Nephron progenitor cell (in vitro differentiated cells): ENCODE measurements around the gene CEP97.

ENCODE experiments used
- DNase-seq: peaks from one replicate; pipeline ENCODE4 v3.0.0; 2021
- H3K27ac Mint-ChIP-seq: 2 replicates; pipeline ENCODE4 v1.8.0; 2021; ENCODE audit warnings: mild to moderate bottlenecking, moderate library complexity, mixed read lengths
- H3K27me3 Mint-ChIP-seq: 2 replicates; pipeline ENCODE4 v1.8.0; 2021; ENCODE audit warnings: mild to moderate bottlenecking, low read depth, mixed read lengths; ENCODE audit not compliant: poor library complexity
- H3K36me3 Mint-ChIP-seq: 2 replicates; pipeline ENCODE4 v1.8.0; 2021; ENCODE audit warnings: low read depth, mixed read lengths
- H3K4me1 Mint-ChIP-seq: 2 replicates; pipeline ENCODE4 v1.8.0; 2021; ENCODE audit warnings: mixed read lengths
- H3K4me3 Mint-ChIP-seq: 2 replicates; pipeline ENCODE4 v1.8.0; 2021; ENCODE audit warnings: mild to moderate bottlenecking, moderate library complexity, mixed read lengths
- H3K9me3 Mint-ChIP-seq: 2 replicates; pipeline ENCODE4 v1.8.0; 2021; ENCODE audit warnings: mild to moderate bottlenecking, moderate library complexity, mixed read lengths
- CTCF ChIP-seq: fragments of 200-600 bp; sonication (generic); IDR thresholded peaks from 2 replicates; pipeline ENCODE4 v1.5.0; 2021; ENCODE audit warnings: antibody characterized with exemption

Gene CEP97

DNA sequence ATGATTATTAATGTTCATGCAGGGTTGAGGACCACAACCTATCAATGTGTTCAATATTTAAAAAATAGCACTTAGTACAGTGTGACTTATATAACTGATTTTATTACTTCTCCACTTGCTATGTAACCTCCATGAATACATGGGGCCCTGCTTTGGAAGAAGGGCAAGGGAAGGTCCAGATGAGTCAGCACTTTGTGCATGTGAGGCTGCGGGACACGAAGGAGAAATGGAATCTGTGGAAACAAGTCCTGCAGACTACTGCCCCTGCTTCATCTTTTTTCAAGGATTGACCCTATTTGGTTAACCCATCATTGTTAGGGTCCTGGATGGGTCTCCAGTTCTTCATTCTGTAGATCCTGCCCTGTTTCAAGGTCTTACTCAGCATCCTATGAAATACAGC is 56.2 kb downstream of the CEP97 start:
- H3K27me3 Mint-ChIP-seq, result no peaks in the 10 kb centered on the region
- H3K27ac Mint-ChIP-seq, result no peak overlapping the region
- H3K36me3 Mint-ChIP-seq, result peaks cover 19% of the 10 kb centered on the region
- no peak for TF ChIP-seq CTCF
- peak overlapping the region; percentile 38 for H3K4me3 Mint-ChIP-seq
- H3K4me1 Mint-ChIP-seq, result peaks cover 24% of the 10 kb centered on the region
- no peaks in the 10 kb centered on the region for H3K9me3 Mint-ChIP-seq
- no peak for DNase-seq

DNA sequence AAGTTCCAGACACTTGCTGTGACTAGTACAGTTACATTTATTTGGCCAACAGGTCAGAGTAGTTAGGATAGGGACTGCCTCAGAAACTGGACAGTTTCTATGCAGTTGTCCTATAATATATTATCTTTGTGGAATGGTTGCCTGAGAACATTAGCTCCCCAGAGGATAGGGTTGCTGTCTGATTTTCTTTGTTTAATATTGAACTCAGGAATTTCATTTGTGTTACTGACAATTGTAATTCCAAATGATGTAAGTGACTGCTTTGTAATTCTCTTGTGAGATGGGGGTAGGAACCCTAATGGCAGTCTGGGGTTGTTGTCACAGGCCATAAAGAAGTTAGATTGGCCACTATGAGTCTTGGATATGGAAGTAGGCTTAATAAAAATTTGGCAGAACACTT is 56.8 kb downstream of the CEP97 start:
- TF ChIP-seq CTCF, result no peak
- Mint-ChIP-seq H3K4me3 (no peak overlapping the region), H3K4me1 (peaks cover 24% of the 10 kb centered on the region), H3K9me3 (no peaks in the 10 kb centered on the region), H3K27me3 (no peaks in the 10 kb centered on the region), H3K36me3 (peaks cover 24% of the 10 kb centered on the region), H3K27ac (no peak overlapping the region)
- DNase-seq, result no peak

GRCh38 chr3:101784855-101785613 is 60.6 kb downstream of the CEP97 start:
- Mint-ChIP-seq H3K4me3 (no peak overlapping the region), H3K27ac (no peak overlapping the region), H3K27me3 (no peaks in the 10 kb centered on the region), H3K9me3 (peaks cover 2% of the 10 kb centered on the region), H3K4me1 (peaks cover 11% of the 10 kb centered on the region), H3K36me3 (peaks cover 61% of the 10 kb centered on the region)
- no peak for TF ChIP-seq CTCF
- DNase-seq, result no peak

DNA sequence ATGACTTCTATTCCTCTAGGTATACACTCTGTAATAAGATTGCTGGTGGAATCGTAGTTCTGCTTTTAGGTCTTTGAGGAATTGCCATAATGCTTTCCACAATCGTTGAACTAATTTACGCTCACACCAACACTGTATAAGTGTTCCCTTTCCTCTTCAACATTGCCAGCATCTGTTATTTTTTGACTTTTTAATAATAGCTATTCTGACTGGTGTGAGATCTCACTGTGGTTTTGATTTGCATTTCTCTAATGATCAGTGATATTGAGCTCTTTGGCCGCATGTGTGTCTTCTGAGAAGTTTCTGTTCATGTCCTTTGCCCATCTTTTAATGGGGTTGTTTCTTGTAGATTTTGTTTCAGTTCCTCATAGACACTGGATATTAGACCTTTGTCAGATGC is 67.4 kb downstream of the CEP97 start:
- Mint-ChIP-seq H3K27me3 (no peaks in the 10 kb centered on the region), H3K9me3 (peaks cover 28% of the 10 kb centered on the region), H3K27ac (no peak overlapping the region), H3K4me3 (no peak overlapping the region), H3K36me3 (peaks cover 94% of the 10 kb centered on the region), H3K4me1 (no peaks in the 10 kb centered on the region)
- no peak for TF ChIP-seq CTCF
- no peak for DNase-seq

DNA sequence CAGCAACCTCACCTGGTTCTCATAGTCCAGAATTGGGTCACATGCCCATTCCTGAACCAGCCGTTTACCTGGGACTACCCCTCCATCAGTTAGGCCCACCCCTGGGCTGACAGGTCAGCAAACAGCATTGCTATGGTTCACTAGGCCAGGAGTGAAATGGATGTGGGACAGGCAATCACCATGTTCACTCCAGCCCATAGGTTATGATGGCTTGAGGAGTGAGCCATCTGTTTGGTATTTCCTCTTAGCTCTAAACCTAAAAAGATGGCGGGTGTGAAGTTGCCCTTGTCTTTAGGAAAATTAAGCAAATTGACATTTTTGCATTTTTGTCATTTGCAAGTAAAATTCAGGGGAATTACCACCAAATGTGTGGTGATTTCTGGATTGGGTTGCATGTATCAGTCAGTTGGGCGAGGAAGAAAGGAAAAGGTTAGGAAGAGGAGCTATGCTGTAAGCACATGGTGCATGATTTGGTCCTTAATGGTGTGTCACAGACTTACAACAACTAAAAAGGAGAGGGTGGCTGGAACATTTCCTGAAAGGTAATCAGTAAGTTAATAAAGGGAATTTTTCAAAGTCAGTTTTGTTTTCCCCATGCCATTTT is 71.8 kb downstream of the CEP97 start:
- no peak for TF ChIP-seq CTCF
- no peaks in the 10 kb centered on the region for H3K4me1 Mint-ChIP-seq
- H3K27ac Mint-ChIP-seq, result peak overlapping the region; percentile 57
- no peak overlapping the region for H3K4me3 Mint-ChIP-seq
- H3K36me3 Mint-ChIP-seq, result peaks cover 72% of the 10 kb centered on the region
- H3K9me3 Mint-ChIP-seq, result peaks cover 25% of the 10 kb centered on the region
- no peak for DNase-seq
- H3K27me3 Mint-ChIP-seq, result no peaks in the 10 kb centered on the region

- DNase-seq, result no peak
- TF ChIP-seq CTCF, result no peak
- no peak overlapping the region for H3K4me3 Mint-ChIP-seq
- H3K27ac Mint-ChIP-seq, result no peak overlapping the region
- no peaks in the 10 kb centered on the region for H3K9me3 Mint-ChIP-seq
- no peaks in the 10 kb centered on the region for H3K27me3 Mint-ChIP-seq
- peaks cover 43% of the 10 kb centered on the region for H3K36me3 Mint-ChIP-seq
- H3K4me1 Mint-ChIP-seq, result no peaks in the 10 kb centered on the region
Measured at GRCh38 chr3:101801174-101801573, 76.8 kb downstream of the CEP97 start.
